Glomerular visceral epithelial cell (primary cell): ENCODE data around the gene P2RY11.

Experiments
- DNase-seq: peaks from one replicate; pipeline ENCODE4 v3.0.0-alpha.2; 2016; ENCODE audit errors: extremely low spot score

P2RY11 gene

DNA sequence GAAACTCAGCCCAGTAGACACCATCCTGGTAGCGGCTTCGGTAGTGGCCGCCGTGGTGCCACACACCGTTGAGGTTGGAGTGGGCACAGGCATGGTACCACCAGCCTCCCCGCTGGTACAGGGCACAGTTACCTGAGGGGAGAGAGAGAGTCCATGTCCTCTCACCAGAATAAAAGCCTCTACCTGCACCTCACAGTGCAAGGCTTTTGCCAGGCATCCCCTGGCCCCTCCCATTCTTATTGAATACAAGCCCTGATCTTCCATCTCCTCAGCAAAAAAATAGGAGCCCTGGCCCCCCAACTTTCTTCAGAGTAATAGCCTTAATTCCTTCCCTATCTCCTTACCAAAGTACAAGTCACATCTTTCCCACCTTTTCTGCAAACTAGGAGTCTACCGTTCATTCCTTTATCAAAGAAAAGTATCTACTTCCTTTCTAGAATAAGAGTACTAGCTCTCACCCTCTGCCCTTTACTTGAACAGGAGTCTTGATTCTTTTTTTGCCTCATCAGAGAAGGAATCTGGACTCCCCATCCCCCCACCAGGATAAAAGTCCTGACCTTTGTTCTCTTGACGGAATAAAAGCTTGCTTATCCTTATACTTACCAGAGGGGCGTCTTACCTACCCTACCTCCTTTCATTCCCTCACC is 18.7 kb upstream of the P2RY11 start:
- DNase-seq, result no peak

DNA sequence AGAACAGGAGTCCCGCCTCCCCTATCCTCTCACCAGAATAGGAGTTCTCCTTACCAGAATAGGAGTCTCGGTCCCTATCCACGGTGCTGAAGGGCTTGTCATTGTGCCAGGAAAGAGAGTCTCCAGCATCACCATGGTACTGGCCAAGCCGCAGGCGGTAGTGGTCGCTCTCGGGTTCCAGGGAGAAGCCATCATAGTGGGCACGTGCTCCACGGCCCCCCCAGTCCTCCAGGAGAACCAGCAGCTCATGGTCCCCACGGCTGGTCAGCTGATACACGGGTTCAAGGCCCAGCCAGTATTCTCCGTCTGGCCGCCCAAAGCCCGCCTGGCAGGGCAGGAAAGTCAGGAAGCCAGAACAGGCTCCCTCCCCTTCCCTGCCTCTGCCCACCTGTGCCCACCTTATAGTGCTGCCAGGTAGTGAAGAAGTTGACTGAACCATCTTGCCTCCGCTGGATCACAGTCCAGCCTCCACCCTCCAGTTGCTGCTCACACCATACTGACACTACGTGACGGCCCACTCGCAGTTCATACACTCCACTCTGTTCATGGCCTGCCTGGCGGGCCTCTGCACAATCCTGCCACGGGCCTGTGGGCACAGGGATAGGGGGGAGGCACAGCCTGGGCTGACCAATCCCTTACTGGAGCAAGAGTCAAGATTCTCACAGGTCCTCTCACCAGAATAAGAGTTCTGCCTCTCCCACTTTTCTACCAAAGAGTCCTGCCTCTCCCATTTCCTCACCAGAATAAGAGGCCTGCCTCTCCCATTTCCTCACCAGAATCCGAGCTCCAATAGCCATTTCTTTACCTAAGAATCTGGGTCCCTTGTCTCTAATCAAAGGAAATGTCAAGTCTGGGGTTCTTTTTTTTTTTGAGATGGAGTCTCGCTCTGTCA is 18.0 kb upstream of the P2RY11 start:
- no peak for DNase-seq

DNA sequence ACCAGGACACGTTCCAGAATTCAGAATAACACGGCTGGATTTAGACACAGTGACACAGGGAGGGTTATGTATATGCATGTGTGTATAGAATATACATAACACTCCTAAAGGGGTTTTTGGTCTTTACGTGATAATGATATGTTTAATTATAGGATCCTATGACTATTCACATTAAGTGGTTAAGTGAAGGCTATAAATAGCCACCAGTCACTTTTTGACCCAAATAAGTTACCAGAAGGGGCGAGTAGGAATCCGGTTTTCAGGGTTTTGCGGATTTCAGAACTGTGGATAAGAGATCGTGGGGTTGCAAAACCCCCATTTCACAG is 15.9 kb upstream of the P2RY11 start:
- no peak for DNase-seq

DNA sequence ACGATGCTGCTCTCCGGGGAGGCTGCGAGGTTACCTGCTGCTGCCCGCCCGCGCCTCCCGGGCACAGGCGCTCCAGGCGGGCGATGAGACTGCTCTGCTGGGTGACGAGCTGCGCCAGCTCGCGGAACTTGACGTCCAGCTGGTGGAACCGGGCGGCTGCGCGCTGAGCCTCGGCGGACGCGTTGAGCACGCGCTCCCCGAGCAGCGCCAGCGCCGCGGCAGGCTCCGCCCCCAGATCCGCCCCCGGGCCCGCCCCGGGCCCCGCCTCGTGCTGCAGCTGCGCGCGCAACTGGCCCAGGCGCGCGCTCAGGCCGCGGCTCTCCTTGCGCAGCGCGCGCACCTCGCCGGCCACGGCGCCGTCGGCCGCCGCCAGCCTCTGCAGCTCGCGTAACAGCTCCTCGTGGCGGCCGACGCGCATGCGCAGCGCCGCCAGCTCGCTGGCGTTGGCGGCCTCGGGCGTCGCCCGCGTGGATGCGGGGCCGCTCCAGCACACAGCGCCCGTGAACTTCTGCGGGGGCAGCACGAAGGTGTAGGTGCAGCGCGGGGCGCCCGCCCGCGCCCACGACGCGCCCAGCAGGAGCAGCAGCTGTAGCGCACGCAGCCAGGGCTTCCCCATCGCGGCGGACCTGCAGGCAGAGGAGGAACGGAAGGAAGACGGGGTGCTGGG is 15.4 kb upstream of the P2RY11 start:
- DNase-seq, result peak; percentile 96

DNA sequence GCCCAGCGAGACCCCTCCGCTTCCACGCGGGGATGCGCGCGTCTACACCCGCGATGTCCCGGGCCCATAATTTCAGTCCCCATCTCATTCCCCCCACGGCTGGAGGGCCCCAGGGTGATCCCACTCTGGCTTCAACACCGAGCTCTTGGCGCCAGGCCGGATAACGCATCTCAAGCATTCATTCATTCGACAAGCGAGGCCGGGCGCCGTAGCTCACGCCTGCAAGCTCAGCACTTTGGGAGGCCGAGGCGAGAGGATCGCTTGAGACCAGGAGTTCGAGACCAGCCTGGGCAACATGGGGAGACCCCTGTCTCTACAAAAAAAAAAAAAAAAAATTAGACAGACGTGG is 14.9 kb upstream of the P2RY11 start:
- DNase-seq, result no peak

DNA sequence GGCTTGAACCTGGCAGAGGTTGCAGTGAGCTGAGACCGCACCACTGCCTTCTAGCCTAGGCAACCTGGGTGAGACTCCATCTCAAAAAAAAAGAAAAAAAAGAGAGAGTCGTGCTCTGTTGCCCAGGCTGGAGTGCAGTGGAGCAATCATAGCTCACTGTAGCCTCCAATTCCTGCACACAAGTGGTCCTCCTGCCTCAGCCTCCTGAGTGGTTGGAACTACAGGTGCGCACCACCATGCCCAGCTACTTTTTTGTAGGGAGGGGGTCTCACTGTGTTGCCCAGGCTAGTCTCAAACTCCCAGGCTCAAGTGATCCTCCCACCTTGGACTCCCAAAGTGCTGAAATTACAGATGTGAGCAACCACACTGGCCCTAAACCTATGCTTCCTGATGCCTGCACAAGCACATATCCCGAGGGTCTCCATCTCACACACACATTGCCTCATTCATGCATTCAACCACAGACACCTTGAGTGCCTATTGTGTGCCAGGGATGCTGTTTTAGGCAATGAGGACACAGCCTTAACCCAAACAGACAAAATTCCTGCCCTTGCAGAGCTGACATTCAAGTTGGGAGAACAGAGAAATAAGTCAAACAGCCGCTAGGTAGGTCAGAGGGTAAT is 11.2 kb upstream of the P2RY11 start:
- DNase-seq, result no peak

DNA sequence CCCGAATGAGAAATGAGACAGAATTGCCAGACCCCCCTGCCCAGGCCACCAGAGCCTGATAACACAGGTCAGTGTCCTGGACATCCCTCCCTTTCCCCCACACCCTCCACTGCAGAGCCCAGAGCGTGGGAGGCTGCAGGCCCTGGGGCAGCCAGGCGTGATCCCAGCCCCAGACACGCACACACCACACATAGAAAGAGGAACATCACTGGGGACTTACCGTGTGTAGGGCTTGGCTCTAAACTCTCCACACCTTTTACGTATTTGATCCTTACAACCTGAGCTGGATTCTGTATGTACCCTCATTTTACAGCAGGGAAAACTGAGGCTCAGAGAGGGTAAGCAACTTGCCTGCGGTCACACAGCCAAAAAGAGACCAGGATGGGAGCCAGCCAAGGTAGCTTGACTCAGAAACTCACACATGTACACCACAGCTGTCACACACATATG is 8.7 kb upstream of the P2RY11 start:
- no peak for DNase-seq

DNA sequence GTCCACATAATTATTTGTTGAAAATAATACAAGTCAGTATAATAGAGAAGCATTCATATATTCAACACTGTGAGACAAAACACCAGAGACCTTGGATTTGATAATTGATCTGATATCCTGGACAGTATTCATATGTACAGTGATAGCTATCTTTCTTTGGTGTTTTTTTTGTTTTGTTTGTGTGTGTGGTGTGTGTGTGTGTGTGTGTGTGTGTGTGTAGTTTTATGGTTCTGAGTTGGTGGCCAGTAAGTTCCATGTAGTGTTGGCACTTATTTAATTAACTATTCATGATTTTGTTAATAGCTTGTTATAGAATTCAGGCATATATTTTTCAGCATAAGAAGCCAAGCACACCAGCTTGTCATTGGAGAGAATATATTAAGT is 7.4 kb upstream of the P2RY11 start:
- DNase-seq, result no peak

DNA sequence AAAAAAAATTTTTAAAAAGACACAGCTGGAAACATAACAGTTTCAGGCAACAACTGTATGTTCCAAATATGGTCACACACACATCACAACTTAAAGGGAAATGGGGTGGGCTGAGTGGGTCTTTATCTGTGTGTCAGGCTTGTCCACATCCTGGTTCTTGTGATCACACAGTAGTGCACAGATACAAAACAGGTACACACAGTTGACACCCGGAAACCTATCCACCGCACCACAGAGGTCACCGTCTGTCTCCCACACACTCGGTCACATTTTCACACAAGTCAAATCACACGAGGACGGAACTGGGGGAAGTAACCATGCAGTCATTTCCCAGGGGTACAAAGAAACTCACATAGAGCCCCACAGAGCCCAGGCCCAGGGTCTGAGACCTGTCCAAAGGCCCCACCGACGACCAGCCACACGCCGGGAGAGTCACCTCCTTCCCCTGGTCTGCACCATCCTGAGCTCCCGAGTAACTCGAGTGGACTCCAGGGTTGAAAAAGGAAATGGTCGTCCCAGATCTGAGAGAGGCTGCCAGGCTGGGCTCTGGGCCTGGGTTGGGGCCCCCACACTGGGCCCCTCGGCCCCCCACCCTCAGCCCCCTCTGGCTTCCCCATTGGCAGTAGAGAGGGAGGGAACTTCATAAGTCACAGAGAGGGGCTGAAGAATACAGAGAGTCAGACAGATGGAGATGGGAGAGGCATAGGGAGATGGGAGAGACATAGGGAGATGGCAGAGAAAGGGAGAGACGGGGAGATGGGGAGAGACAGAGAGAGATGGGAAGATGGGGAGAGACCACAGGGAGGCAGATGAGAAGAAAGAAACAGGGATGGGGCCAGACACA is 6.6 kb upstream of the P2RY11 start:
- DNase-seq, result no peak

DNA sequence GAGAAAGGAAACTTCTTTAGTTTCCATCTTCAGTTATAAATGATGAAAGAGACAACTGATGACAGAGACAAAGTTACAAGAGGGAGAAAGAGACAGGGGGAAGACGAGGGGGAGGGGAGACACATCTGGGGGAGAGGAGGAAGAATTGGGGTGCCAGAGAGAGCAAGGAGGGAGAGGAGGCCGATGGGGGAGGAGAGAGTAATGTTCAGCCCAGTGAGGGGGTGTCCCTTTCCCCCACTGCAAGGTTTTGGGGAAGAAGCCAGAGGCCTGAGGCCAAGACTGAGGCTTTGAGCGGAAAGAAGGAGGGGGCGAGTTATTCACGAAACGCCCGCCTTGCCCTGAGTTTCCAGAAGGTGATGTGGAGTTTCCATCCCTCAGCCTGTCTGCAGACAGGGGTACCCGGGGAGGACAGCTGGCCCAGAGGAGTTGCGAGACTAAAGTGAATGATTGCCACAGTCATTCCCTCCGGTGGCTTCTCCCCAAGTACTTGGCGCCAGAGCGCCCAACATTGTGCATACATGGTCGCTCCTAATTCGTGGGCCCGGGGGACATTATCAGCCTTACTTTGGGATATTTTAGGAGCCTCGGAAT is 5.9 kb upstream of the P2RY11 start:
- DNase-seq, result no peak

DNA sequence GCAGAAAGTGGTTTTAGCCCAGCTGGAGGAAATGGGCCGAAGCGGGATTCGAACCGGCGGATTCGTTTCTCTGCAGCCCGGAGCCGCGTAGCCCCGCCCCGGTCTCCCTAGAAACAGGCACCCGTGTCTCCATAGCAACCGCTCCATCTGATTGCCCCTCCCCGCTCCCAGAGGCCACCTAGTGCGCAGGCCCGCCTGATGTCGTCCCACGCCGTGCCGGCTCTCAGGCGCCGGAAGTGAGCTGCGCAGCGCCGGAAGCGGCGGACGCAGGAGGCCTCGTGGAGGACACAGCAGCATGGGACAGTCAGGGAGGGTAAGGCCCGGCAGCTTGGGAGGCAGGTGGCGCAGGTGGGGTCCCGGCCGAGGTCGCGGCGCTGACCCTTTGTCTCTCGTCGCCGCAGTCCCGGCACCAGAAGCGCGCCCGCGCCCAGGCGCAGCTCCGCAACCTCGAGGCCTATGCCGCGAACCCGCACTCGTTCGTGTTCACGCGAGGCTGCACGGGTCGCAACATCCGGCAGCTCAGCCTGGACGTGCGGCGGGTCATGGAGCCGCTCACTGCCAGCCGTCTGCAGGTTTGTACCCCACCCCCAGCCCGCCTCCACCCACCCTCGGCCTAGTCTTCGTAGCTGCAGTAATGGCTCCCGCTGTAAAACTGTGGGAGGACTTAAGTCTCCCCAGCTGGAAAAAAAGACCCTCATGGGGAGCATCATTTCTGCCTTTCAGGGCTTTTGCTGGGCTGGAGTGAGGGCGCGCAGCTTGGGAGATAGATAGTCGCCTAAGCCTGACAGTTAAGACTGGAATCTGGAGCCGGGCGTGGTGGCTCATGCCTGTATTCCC is 5.2 kb upstream of the P2RY11 start, which contains the start of gene PPAN:
Gene PPAN, plus strand, starts transcription at position 263 of the 837 bp plus-strand sequence. Its CDS starts 33 bp downstream, at position 296.
- DNase-seq, result peak; percentile 99

DNA sequence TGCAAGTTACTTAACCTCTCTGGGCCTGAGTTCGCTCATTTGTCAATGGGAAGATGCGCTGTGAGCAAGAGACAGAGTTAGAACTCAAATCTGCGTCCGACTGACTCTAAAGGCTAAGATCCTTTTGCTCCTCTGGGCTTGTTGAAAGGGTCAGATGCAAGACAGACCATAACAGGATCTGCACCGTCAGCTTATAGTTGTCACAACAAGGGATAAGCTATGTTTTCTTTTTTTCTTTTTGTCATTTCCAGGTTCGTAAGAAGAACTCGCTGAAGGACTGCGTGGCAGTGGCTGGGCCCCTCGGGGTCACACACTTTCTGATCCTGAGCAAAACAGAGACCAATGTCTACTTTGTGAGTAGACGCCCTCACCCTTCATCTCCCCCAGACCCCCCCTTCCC is 4.2 kb upstream of the P2RY11 start:
- no peak for DNase-seq

DNA sequence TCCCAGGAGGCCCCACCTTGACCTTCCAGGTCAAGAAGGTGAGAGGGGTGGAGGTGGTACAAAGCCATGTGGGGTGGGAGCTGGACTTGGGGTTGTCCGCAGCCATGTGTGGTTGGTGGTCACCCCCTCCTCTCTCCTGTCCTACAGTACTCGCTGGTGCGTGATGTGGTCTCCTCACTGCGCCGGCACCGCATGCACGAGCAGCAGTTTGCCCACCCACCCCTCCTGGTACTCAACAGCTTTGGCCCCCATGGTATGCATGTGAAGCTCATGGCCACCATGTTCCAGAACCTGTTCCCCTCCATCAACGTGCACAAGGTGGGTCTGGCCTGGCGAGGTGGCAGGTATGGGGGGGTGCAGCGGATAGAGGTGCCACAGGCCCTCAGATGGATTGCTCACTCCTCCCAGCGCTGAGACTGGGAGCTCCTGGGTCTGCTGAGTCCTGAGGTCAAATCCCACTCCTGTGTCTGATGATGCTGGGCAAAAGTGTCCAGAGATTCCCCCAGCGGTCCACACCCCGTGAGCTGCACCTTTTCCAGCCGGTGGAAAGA is 3.6 kb upstream of the P2RY11 start:
- DNase-seq, result no peak

DNA sequence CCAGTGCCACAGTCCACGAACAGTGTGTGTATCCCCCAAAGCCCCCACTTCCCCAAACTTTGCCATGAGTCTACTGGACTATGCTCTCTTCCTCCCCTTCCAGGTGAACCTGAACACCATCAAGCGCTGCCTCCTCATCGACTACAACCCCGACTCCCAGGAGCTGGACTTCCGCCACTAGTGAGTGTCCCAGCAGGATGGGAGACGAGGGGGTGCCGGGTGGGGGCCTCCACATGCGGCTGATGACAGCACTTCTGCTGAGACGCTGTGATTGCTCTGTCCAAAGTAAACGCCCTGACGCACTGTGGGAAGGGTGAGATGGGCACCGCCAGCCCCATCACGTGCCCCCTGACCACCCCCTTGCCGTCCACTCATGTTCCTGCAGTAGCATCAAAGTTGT is 2.0 kb upstream of the P2RY11 start:
- no peak for DNase-seq

DNA sequence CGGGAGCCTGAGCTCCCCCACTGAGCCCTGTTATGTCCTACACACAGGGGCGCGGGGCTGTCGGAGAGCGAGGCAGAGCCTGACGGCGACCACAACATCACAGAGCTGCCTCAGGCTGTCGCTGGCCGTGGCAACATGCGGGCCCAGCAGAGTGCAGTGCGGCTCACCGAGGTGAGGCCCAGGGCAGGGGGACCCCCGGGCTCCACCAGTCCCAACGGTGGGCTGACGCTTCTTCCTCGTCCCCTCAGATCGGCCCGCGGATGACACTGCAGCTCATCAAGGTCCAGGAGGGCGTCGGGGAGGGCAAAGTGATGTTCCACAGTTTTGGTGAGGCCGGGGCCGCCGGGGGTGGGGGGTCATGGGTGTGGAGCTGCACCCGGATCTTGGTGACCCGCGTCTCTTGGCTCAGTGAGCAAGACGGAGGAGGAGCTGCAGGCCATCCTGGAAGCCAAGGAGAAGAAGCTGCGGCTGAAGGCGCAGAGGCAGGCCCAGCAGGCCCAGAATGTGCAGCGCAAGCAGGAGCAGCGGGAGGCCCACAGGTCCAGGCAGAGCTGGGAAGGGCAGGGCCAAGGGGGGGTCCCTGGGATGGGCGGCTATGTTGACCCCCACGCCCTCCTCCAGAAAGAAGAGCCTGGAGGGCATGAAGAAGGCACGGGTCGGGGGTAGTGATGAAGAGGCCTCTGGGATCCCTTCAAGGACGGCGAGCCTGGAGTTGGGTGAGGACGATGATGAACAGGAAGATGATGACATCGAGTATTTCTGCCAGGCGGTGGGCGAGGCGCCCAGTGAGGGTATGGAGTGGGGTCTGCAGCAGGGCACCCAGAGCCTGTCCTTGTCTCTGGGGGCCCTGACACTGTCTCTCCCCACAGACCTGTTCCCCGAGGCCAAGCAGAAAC is 1.2 kb upstream of the P2RY11 start:
- no peak for DNase-seq

DNA sequence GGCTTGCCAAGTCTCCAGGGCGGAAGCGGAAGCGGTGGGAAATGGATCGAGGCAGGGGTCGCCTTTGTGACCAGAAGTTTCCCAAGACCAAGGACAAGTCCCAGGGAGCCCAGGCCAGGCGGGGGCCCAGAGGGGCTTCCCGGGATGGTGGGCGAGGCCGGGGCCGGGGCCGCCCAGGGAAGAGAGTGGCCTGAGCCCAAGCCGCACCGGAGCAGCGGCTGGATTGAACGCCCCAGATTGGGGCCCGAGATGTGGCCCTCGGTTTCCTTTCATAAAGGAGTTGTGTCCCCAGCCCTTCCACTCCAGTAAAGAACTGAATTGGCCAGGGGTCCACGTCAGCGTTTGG is 548 bp upstream of the P2RY11 start:
- no peak for DNase-seq

DNA sequence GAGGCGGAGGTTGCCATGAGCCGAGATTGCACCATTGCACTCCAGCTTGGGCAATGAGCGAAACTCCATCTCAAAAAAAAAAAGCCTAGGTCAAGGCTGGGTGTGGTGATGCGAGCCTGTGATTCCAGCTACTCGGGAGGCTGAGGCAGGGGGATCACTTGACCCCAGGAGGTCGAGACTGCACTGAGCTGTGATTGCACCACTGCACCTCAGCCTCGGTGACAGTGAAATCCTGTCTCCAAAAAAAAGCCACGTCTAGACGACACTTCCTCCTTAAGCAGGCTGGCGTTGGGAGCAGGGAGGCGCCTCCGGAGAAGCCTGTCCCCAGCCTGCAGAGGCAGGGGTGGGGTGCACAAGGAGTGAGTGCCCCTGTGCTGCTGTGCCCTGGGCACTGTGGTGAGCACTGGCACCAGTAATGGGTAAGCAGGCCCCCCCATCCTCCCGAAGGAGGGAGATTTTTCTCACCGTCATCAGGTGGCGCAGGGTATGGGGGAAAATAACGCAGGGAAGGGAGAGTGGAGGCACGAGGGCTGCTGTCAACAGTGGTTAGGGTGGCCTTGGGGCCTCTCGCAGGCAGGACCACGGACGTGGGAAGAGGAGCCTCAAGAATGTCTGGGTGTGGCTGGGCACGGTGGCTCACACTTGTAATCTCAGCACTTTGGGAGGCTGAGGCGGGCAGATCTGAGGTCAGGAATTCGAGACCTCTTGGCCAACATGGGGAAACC is 706 bp downstream of the P2RY11 start:
- DNase-seq, result peak; percentile 49

DNA sequence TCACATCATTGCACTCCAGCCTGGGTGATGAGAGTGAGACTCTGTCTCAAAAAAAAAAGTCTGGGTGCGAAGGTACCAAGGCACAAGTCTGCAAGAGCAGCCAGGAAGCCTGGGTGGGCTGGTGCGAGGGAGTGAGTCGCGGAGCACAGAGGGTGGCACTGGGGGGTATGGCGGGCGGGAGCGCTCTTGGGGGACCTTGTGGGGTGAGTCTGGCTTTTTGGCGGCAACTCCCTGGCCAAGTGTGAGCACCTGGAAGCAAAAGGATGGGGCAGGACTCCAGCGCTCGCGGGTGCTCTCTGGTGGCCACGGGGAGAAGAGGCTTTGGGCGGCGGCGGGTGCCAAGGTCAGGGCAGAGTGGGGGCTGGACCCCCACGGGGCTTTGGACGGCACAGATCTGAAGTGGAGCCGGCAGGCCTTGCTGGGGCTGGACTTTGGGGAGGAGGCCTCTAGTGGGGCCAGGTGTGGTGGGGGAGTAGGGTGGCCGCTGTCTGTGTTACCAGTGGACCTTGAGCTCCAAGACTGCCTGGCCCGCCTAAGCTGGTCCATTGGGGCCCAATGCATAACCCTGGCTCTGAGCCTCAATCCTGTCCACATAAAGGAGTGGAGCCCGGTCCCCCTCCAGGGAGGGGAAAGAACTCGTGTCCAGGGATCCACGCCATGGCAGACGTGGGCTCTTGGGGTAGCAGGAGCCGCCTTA is 1.6 kb downstream of the P2RY11 start:
- DNase-seq, result peak; percentile 45
